A549 (cell line): ENCODE results near the gene UBAC1. TPM values are rescaled to one million over a fixed set of nuclear protein-coding genes. Genes with fewer than 3 reads are reported as not detected.

ENCODE experiments used
- ATAC-seq, 2 experiments: fragments of 200-7000 bp in 1 of 2; fragments of >200 bp in 1 of 2; cut with Nextera tagmentation in 1 of 2; cut with Tn5 transposase in 1 of 2; 3 replicates each; pipeline versions ENCODE4 v1.8.0 to v1.9.1; 2018 to 2020; ENCODE audit warnings: mild to moderate bottlenecking in 1 of 2, moderate library complexity in 1 of 2
- CTCF ChIA-PET: fragments of 300-600 bp; sonication (Branson Sonifier 250); formaldehyde crosslinking; extraction: SDS; loops from one replicate; lab custom pipeline; 2021; ENCODE audit warnings: antibody characterized with exemption, inconsistent platforms; lab: Yijun Ruan, JAX
- POLR2A ChIA-PET: fragments of 350-600 bp; formaldehyde crosslinking; extraction: SDS; loops from one replicate; lab custom pipeline; 2021; ENCODE audit warnings: antibody characterized with exemption, inconsistent platforms; lab: Yijun Ruan, JAX
- DNase-seq, 2 experiments: peaks; one replicate each; pipeline versions ENCODE4 v3.0.0 to v3.0.0-alpha.2; 2011 to 2016; ENCODE audit warnings: low read depth in 1 of 2, low spot score in 1 of 2
- FAIRE-seq: peaks from 2 replicates; lab custom pipeline; 2011; peaks lifted over from hg19 to GRCh38; lab: Jason Lieb, UNC
- H3K27ac ChIP-seq, 2 experiments: fragments of >200 bp; sonication (Bioruptor Twin); formaldehyde crosslinking; 3 replicates each; pipeline ENCODE4 v1.5.1; 2016 to 2017
- H3K4me1 ChIP-seq: fragments of >200 bp; sonication (Bioruptor Twin); formaldehyde crosslinking; 3 replicates; pipeline ENCODE4 v1.6.1; 2016
- H3K4me2 ChIP-seq: fragments of >200 bp; sonication (Bioruptor Twin); formaldehyde crosslinking; 3 replicates; pipeline ENCODE4 v1.6.1; 2016
- H3K4me3 ChIP-seq: fragments of >200 bp; sonication (Bioruptor Twin); formaldehyde crosslinking; 3 replicates; pipeline ENCODE4 v1.5.1; 2016
- H3K9me3 ChIP-seq: fragments of >200 bp; sonication (Bioruptor Twin); formaldehyde crosslinking; 3 replicates; pipeline ENCODE4 v1.6.1; 2016
- BCL3 ChIP-seq: fragments of >200 bp; sonication (Bioruptor Twin); formaldehyde crosslinking; IDR thresholded peaks from 3 replicates; pipeline ENCODE4 v1.6.1; 2016
- BHLHE40 ChIP-seq: IDR thresholded peaks from 2 replicates; pipeline ENCODE4 v1.6.1; 2012; ENCODE audit warnings: low read depth, low read length, inconsistent platforms
- CBX2 ChIP-seq: fragments of 200-600 bp; sonication (generic); IDR thresholded peaks from 2 replicates; pipeline ENCODE4 v1.6.1; 2016; ENCODE audit warnings: low read depth, mild to moderate bottlenecking, borderline replicate concordance
- EHMT2 ChIP-seq: fragments of 200-600 bp; sonication (generic); IDR thresholded peaks from 2 replicates; pipeline ENCODE4 v1.6.1; 2016; ENCODE audit warnings: antibody characterized with exemption, low read depth, mild to moderate bottlenecking, moderate library complexity
- FOSL2 ChIP-seq, 2 experiments: fragments of 450-650 bp in 1 of 2; fragments of >200 bp in 1 of 2; sonication (Bioruptor Twin) in 1 of 2; formaldehyde crosslinking; IDR thresholded peaks; 2 replicates each; pipeline versions ENCODE4 v1.5.0 to v1.6.1; 2016 to 2020; ENCODE audit warnings: mild to moderate bottlenecking in 1 of 2, moderate library complexity in 1 of 2
- GATA3 ChIP-seq: IDR thresholded peaks from 2 replicates; pipeline ENCODE4 v1.6.1; 2012; ENCODE audit warnings: borderline replicate concordance
- HDAC2 ChIP-seq: fragments of 200-600 bp; sonication (generic); IDR thresholded peaks from 2 replicates; pipeline ENCODE4 v1.6.1; 2016
- HEYL ChIP-seq: fragments of 250-450 bp; sonication (Bioruptor Pico); IDR thresholded peaks from 2 replicates; pipeline ENCODE4 v1.8.0; 2021; ENCODE audit warnings: mild to moderate bottlenecking, moderate library complexity
- HMGXB4 ChIP-seq: fragments of 250-450 bp; sonication (Bioruptor Pico); IDR thresholded peaks from 2 replicates; pipeline ENCODE4 v1.5.0; 2021; ENCODE audit warnings: mild to moderate bottlenecking, moderate library complexity, borderline replicate concordance
- HOXB13 ChIP-seq: fragments of 250-450 bp; sonication (Bioruptor Pico); IDR thresholded peaks from 2 replicates; pipeline ENCODE4 v1.5.0; 2020; ENCODE audit warnings: low read depth, mild to moderate bottlenecking, moderate library complexity
- KDM1A ChIP-seq: fragments of 200-600 bp; sonication (generic); IDR thresholded peaks from 2 replicates; pipeline ENCODE4 v1.6.1; 2016; ENCODE audit warnings: low read depth, mild to moderate bottlenecking
- MAZ ChIP-seq: fragments of 150-350 bp; IDR thresholded peaks from 2 replicates; pipeline ENCODE4 v1.6.1; 2014; ENCODE audit warnings: antibody characterized with exemption, low read depth, low read length, borderline replicate concordance
- MYC ChIP-seq: IDR thresholded peaks from 2 replicates; pipeline ENCODE4 v1.6.1; 2012; ENCODE audit warnings: mild to moderate bottlenecking, inconsistent platforms, low read length, improper control_type of control experiment, borderline replicate concordance
- NFE2L2 ChIP-seq: fragments of 150-350 bp; conservative IDR thresholded peaks from 2 replicates; pipeline ENCODE4 v1.6.1; 2014; ENCODE audit warnings: low read length
- NPAS2 ChIP-seq: fragments of 250-450 bp; sonication (Bioruptor Pico); IDR thresholded peaks from 2 replicates; pipeline ENCODE4 v1.8.0; 2022; ENCODE audit warnings: mild to moderate bottlenecking, moderate library complexity, borderline replicate concordance
- PBX3 ChIP-seq: IDR thresholded peaks from 2 replicates; pipeline ENCODE4 v1.6.1; 2012
- PHF8 ChIP-seq: fragments of 200-600 bp; sonication (generic); IDR thresholded peaks from 2 replicates; pipeline ENCODE4 v1.6.1; 2016; ENCODE audit warnings: low read depth, mild to moderate bottlenecking, antibody characterized with exemption, moderate library complexity, borderline replicate concordance
- RAD21 ChIP-seq, 2 experiments: fragments of >200 bp in 1 of 2; sonication (Bioruptor Twin) in 1 of 2; formaldehyde crosslinking in 1 of 2; IDR thresholded peaks in 1 of 2; conservative IDR thresholded peaks in 1 of 2; 2 replicates in 1 of 2; 3 replicates in 1 of 2; pipeline ENCODE4 v1.6.1; 2012 to 2018; ENCODE audit warnings: inconsistent platforms in 1 of 2
- RNF2 ChIP-seq: fragments of 200-600 bp; sonication (generic); IDR thresholded peaks from 2 replicates; pipeline ENCODE4 v1.6.1; 2016; ENCODE audit warnings: low read depth, mild to moderate bottlenecking, antibody characterized with exemption, moderate library complexity, borderline replicate concordance
- SREBF2 ChIP-seq: fragments of 450-650 bp; IDR thresholded peaks from 2 replicates; pipeline ENCODE4 v1.6.1; 2014; ENCODE audit warnings: mild to moderate bottlenecking, moderate library complexity
- ZFP36 ChIP-seq: fragments of 450-650 bp; IDR thresholded peaks from 2 replicates; pipeline ENCODE4 v1.6.1; 2014; ENCODE audit warnings: borderline replicate concordance; ENCODE audit not compliant: partially characterized antibody
- ZNF302 ChIP-seq: fragments of 250-450 bp; sonication (Bioruptor Pico); IDR thresholded peaks from 2 replicates; pipeline ENCODE4 v1.9.0; 2021; ENCODE audit warnings: inconsistent platforms, mild to moderate bottlenecking, moderate library complexity
- WGBS: methylation state at CpG from one replicate; pipeline ENCODE4 v1.1.6; 2017; ENCODE audit errors: missing lambda C conversion rate; 5-methylcytosine and 5-hydroxymethylcytosine counted together
- polyA plus RNA-seq, 4 experiments: library from polyadenylated mRNA; depleted of rRNA in 3 of 4; stranded (reverse); fragments of >200 nt; fragmentation: RNase III in 1 of 4; extraction: RNeasy Plus Mini Kit Qiagen cat#74134 plus additional on column Dnase treatment in 1 of 4; gene quantifications; 2 replicates in 3 of 4; 3 replicates in 1 of 4; pipeline ENCODE4 v1.2.3, GENCODE V29; 2011 to 2017

Gene UBAC1
- polyA plus RNA-seq, 2 of the 4 experiments (the other 2 are of a cell fraction): 30.8 to 37.6 TPM

GRCh38 chr9:136010615-136011361 is 49.6 kb upstream of the UBAC1 start:
- Histone ChIP-seq H3K4me2 (no peak overlapping the region), H3K27ac (no peak overlapping the region), H3K4me1 (peaks cover 44% of the 10 kb centered on the region), H3K9me3 (no peaks in the 10 kb centered on the region), H3K4me3 (no peak overlapping the region)
- WGBS: 85% methylated on average over 27 of the region's 28 CpGs
- no peak for ATAC-seq
- FAIRE-seq: no peak
- ChIA-PET CTCF (interaction anchor here (1.5 kb wide), 1 partner anchor 44 kb away, joined by 4 read pairs; no protein-coding TSS in a partner anchor), POLR2A (no interaction called here)
- no peak for TF ChIP-seq BCL3
- TF ChIP-seq CBX2: no peak
- TF ChIP-seq HOXB13 (CRISPR knock-in tag): no peak
- no peak for TF ChIP-seq NPAS2
- no peak for TF ChIP-seq ZFP36
- no peak for TF ChIP-seq ZNF302 (CRISPR knock-in tag)
- TF ChIP-seq SREBF2: no peak
- no peak for TF ChIP-seq PHF8
- TF ChIP-seq PBX3: no peak
- TF ChIP-seq NFE2L2: no peak
- TF ChIP-seq MYC: no peak
- no peak for TF ChIP-seq GATA3
- TF ChIP-seq HEYL (CRISPR knock-in tag): no peak
- no peak for TF ChIP-seq FOSL2 (IDR thresholded peaks at IDR 0.05)
- TF ChIP-seq FOSL2 (CRISPR knock-in tag; IDR thresholded peaks at IDR 0.05): no peak
- TF ChIP-seq BHLHE40: no peak
- no peak for TF ChIP-seq RNF2
- TF ChIP-seq MAZ: no peak
- TF ChIP-seq HDAC2: no peak
- TF ChIP-seq EHMT2: no peak
- no peak for DNase-seq

GRCh38 chr9:136010176-136010575 is 49.0 kb upstream of the UBAC1 start:
- WGBS: 90% methylated on average over 16 of the region's 17 CpGs
- no peak for ATAC-seq
- Histone ChIP-seq H3K4me2 (no peak overlapping the region), H3K27ac (peak overlapping the region in 1 of 2 experiments; percentile 81; a peak in 1 of 6 replicates), H3K4me1 (peaks cover 46% of the 10 kb centered on the region), H3K9me3 (no peaks in the 10 kb centered on the region), H3K4me3 (no peak overlapping the region)
- DNase-seq: no peak
- CTCF ChIA-PET: interaction anchor here (1.5 kb wide), 1 partner anchor 43 kb away, joined by 4 read pairs; no protein-coding TSS in a partner anchor
- POLR2A ChIA-PET: no interaction called here
- FAIRE-seq: no peak
- TF ChIP-seq MYC (no peak), KDM1A (no peak)

- no peak for FAIRE-seq
- ChIA-PET POLR2A (no interaction called here), CTCF (no interaction called here)
- Histone ChIP-seq H3K9me3 (no peaks in the 10 kb centered on the region), H3K4me3 (no peak overlapping the region), H3K4me1 (peaks cover 53% of the 10 kb centered on the region), H3K27ac (peak overlapping the region in 1 of 2 experiments; percentile 81; a peak in 3 of 6 replicates), H3K4me2 (no peak overlapping the region; the same call in 2 of the 3 replicates)
- no peak for TF ChIP-seq RAD21 (conservative IDR thresholded peaks at IDR 0.05 in 1 of 2, IDR thresholded peaks at IDR 0.05 in 1 of 2)
- TF ChIP-seq HMGXB4 (CRISPR knock-in tag): no peak
- 92% methylated on average over 11 of the region's 16 CpGs for WGBS
- no peak for DNase-seq
- ATAC-seq: no peak; a peak in 1 of 6 replicates
Measured at GRCh38 chr9:136009516-136009915, 48.3 kb upstream of the UBAC1 start.
